HAP-1 (cell line): ENCODE results near the gene XPC.
A peak's percentile ranks its signal among the peaks of the same experiment; 100 is the strongest.

Source experiments
- DNase-seq, 2 experiments: peaks; one replicate each; pipeline ENCODE4 v3.0.0-alpha.2; 2016 to 2020; ENCODE audit warnings: low spot score in 2 of 2
- H3K27me3 ChIP-seq: fragments of 250-450 bp; sonication (Bioruptor Pico); 2 replicates; pipeline ENCODE4 v1.5.1; 2020; ENCODE audit warnings: low read depth, mild to moderate bottlenecking, moderate library complexity
- H3K36me3 ChIP-seq: fragments of 250-450 bp; sonication (Bioruptor Pico); replicated peaks from 2 replicates; pipeline ENCODE4 v1.5.1; 2020; ENCODE audit warnings: mild to moderate bottlenecking
- H3K4me1 ChIP-seq: fragments of 250-450 bp; sonication (Bioruptor Pico); 2 replicates; pipeline ENCODE4 v1.5.1; 2020; ENCODE audit warnings: mild to moderate bottlenecking
- H3K4me3 ChIP-seq: fragments of 250-450 bp; sonication (Bioruptor Pico); 2 replicates; pipeline ENCODE4 v1.5.1; 2020; ENCODE audit warnings: mild to moderate bottlenecking, moderate library complexity
- H3K9me3 ChIP-seq: fragments of 250-450 bp; sonication (Bioruptor Pico); 2 replicates; pipeline ENCODE4 v1.5.1; 2020; ENCODE audit warnings: mild to moderate bottlenecking, moderate library complexity
- in situ Hi-C: fragments of 300-500 bp; cut with MboI; formaldehyde crosslinking; loops from 3 replicates; pipeline ENCODE4 v1.14.3; 2020; ENCODE audit warnings: low sequenced_read_pairs, inconsistent platforms, mixed read lengths

Gene XPC

GRCh38 chr3:14201940-14202684 lies 23.7 kb upstream of the XPC start:
- no peak overlapping the region for H3K4me3 ChIP-seq
- no peaks in the 10 kb centered on the region for H3K27me3 ChIP-seq
- peaks cover 20% of the 10 kb centered on the region for H3K36me3 ChIP-seq
- no peaks in the 10 kb centered on the region for H3K4me1 ChIP-seq
- in situ Hi-C loops: no loop called here
- no peaks in the 10 kb centered on the region for H3K9me3 ChIP-seq
- DNase-seq: no peak

DNA sequence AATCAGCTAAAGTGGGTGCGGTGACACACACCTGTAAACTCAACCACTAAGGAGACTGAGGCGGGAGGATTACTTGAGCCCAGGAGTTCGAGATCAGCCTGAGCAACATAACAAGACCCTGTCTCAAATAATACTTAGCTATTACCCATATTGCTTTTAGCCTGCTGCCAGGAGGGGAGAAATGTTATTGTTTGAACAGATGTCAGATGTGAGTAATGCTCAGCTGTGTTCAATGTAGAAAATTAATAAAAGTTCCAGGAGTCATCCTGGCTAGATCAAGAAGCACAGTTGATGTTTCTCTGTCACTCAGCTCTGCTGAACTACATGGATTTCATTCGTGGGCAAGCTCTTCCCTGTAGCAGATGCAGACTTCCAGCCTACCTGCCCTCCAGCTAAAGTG lies 22.4 kb upstream of the XPC start:
- H3K9me3 ChIP-seq: no peaks in the 10 kb centered on the region

GRCh38 chr3:14200276-14200675 lies 21.9 kb upstream of the XPC start:
- DNase-seq: no peak
- in situ Hi-C loops: no loop called here
- Histone ChIP-seq H3K27me3 (no peaks in the 10 kb centered on the region), H3K4me1 (no peaks in the 10 kb centered on the region), H3K9me3 (no peaks in the 10 kb centered on the region), H3K4me3 (no peak overlapping the region), H3K36me3 (peaks cover 20% of the 10 kb centered on the region)

More for the DNA sequence above, 22.4 kb upstream of the XPC start:
- Histone ChIP-seq H3K4me1 (no peaks in the 10 kb centered on the region), H3K27me3 (no peaks in the 10 kb centered on the region), H3K4me3 (no peak overlapping the region), H3K36me3 (peaks cover 20% of the 10 kb centered on the region)
- DNase-seq: no peak
- in situ Hi-C loops: no loop called here

DNA sequence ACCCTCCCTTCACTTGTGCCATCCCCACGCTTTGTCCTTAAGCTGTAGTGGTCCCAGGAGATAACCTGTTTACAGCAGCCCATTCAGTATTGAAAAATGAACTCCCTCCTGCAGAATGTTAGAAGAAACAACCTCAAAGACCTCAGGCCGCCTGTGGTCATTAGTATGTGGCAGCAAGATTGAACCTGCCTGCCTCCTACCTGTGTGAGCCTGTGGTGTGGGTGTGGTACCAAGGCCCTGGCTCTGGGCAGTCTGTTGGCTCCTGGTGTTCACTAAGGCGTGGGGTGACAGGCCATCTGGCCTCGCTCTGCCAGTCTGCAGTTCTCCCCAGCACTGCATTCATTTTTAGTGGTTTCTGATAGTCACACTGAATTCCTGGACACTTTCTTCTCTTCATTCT lies 21.2 kb upstream of the XPC start:
- DNase-seq: no peak
- Histone ChIP-seq H3K4me3 (no peak overlapping the region), H3K9me3 (no peaks in the 10 kb centered on the region), H3K36me3 (peaks cover 20% of the 10 kb centered on the region), H3K27me3 (no peaks in the 10 kb centered on the region), H3K4me1 (no peaks in the 10 kb centered on the region)
- in situ Hi-C loops: no loop called here

- in situ Hi-C loops: no loop called here
- no peak for DNase-seq
- Histone ChIP-seq H3K9me3 (no peaks in the 10 kb centered on the region; the same call in 1 of the 2 replicates), H3K36me3 (peaks cover 20% of the 10 kb centered on the region), H3K27me3 (no peaks in the 10 kb centered on the region), H3K4me1 (no peaks in the 10 kb centered on the region), H3K4me3 (no peak overlapping the region)
Measured at GRCh38 chr3:14194865-14195264, 16.5 kb upstream of the XPC start.

- in situ Hi-C loops: no loop called here
- DNase-seq: peak in 1 of 2 experiments; percentile 12
- Histone ChIP-seq H3K4me3 (no peak overlapping the region), H3K4me1 (peaks cover 4% of the 10 kb centered on the region; the same call in 1 of the 2 replicates), H3K9me3 (no peaks in the 10 kb centered on the region; the same call in 1 of the 2 replicates), H3K27me3 (no peaks in the 10 kb centered on the region), H3K36me3 (peaks cover 46% of the 10 kb centered on the region)
Measured at GRCh38 chr3:14188041-14188754, 9.8 kb upstream of the XPC start.

DNA sequence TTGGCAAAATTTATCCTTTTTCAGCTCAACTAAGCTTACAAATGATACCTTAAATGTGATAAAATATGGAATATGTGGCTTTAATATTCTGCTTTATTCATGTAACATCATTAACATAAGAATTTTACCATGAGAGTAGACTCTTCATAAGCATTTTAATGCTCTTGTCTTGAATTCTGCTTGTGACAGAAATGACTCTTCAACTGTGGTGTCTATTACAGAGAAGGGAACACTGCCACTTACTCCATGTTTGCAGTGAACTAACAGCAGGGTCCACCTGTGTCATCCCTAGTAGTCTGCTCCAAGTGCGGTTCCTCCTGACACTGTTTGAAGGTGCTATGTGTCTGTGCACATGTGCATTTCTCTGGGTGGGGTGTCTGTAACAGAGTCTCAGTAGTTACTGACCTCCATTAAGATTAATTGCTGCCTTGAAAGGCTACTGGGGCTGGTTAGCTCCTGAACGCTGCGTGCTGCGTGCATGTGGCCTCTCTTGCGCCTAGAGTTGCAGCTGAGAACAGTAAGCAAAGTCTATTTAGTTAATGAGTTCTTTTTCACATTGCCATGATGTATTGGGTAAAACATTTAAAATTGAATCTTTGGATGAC lies 8.6 kb upstream of the XPC start:
- H3K27me3 ChIP-seq: no peaks in the 10 kb centered on the region
- no peak overlapping the region for H3K4me3 ChIP-seq
- peaks cover 4% of the 10 kb centered on the region; the same call in 1 of the 2 replicates for H3K4me1 ChIP-seq
- DNase-seq: no peak
- in situ Hi-C loops: no loop called here
- no peaks in the 10 kb centered on the region; the same call in 1 of the 2 replicates for H3K9me3 ChIP-seq
- H3K36me3 ChIP-seq: peaks cover 58% of the 10 kb centered on the region

GRCh38 chr3:14183015-14183577 lies 4.7 kb upstream of the XPC start:
- H3K9me3 ChIP-seq: no peaks in the 10 kb centered on the region
- H3K4me3 ChIP-seq: no peak overlapping the region
- H3K36me3 ChIP-seq: peaks cover 59% of the 10 kb centered on the region
- H3K27me3 ChIP-seq: no peaks in the 10 kb centered on the region
- DNase-seq: no peak
- peaks cover 4% of the 10 kb centered on the region; the same call in 1 of the 2 replicates for H3K4me1 ChIP-seq
- in situ Hi-C loops: no loop called here

DNA sequence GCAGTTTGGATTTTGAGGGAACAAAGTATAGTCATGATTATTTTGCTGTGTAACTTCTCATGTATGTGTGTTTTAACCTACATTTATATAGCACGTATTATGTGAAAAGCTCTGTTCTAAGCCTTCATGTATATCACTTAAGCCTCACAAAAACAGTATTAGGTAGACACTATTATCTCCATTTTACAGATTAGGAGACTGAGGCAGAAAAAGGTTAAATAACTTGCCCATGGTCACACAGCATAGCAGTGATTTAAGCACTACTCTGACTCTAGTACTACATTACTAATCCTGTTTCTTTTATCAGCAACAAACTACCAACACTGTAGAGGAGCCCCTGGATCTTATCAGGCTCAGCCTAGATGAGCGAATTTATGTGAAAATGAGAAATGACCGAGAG lies 2.9 kb upstream of the XPC start:
- no peak overlapping the region for H3K4me3 ChIP-seq
- peaks cover 10% of the 10 kb centered on the region for H3K4me1 ChIP-seq
- in situ Hi-C loops: no loop called here
- H3K9me3 ChIP-seq: no peaks in the 10 kb centered on the region
- DNase-seq: no peak
- peaks cover 48% of the 10 kb centered on the region for H3K36me3 ChIP-seq
- no peaks in the 10 kb centered on the region for H3K27me3 ChIP-seq

DNA sequence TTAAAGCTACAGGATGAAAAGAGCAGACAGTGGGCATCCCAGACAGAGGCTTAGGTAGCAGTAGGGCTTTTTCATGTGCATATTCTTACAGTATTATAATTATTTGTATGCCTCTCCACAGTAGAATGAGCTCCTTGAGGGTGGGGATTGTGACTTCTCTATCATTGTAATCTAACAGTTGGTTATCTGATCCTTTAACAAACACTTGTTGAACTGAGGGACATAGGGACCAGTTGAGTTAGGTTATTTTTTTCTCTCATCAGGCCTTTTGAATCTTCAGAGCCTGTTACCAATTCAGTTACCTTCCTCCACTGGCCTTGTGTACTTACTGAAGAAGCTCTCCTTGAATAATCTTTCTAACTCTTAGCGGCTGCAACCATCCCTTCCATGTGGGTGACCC lies 1.4 kb upstream of the XPC start:
- in situ Hi-C loops: no loop called here
- peak overlapping the region; percentile 61 for H3K4me3 ChIP-seq
- no peaks in the 10 kb centered on the region for H3K9me3 ChIP-seq
- no peak for DNase-seq
- peaks cover 38% of the 10 kb centered on the region for H3K36me3 ChIP-seq
- peaks cover 19% of the 10 kb centered on the region for H3K4me1 ChIP-seq
- H3K27me3 ChIP-seq: no peaks in the 10 kb centered on the region

DNA sequence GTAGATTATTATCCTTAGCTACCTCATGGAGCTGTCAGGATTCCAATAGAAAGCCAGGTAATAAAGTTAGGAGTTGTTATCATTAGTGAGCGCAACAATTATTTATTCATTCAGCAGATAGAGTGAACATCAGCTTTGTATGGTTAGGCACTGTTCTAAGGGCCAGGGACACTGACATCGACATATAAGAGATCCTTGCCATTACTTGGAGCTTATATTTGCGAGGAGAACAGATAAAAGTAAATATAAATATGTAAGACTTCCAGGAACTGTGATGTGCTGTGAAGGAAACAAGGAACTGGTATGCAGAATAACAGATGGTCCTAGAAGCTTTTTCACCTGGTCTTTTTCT lies 689 bp upstream of the XPC start:
- Histone ChIP-seq H3K4me1 (peaks cover 26% of the 10 kb centered on the region), H3K4me3 (peak overlapping the region; percentile 61), H3K36me3 (peaks cover 36% of the 10 kb centered on the region), H3K27me3 (no peaks in the 10 kb centered on the region), H3K9me3 (no peaks in the 10 kb centered on the region)
- in situ Hi-C loops: no loop called here
- no peak for DNase-seq

- H3K4me3 ChIP-seq: peak overlapping the region; percentile 61
- DNase-seq: peak in 1 of 2 experiments; percentile 24
- H3K36me3 ChIP-seq: peaks cover 27% of the 10 kb centered on the region
- in situ Hi-C loops: no loop called here
- no peaks in the 10 kb centered on the region for H3K27me3 ChIP-seq
- H3K9me3 ChIP-seq: no peaks in the 10 kb centered on the region
- H3K4me1 ChIP-seq: peaks cover 27% of the 10 kb centered on the region
Measured at GRCh38 chr3:14177580-14178246, 688 bp downstream of the XPC start.

GRCh38 chr3:14175383-14176037 lies 2.9 kb downstream of the XPC start:
- DNase-seq: no peak
- H3K27me3 ChIP-seq: no peaks in the 10 kb centered on the region
- H3K9me3 ChIP-seq: no peaks in the 10 kb centered on the region
- H3K36me3 ChIP-seq: peaks cover 30% of the 10 kb centered on the region
- peaks cover 27% of the 10 kb centered on the region for H3K4me1 ChIP-seq
- in situ Hi-C loops: no loop called here
- H3K4me3 ChIP-seq: no peak overlapping the region
